Activated gamma-delta T cell treated with Interleukin-2 at 50 U/mL for 16 hours (primary cell): ENCODE results near the gene HDLBP.

Experiments used
- DNase-seq: peaks from one replicate; pipeline ENCODE4 v3.0.0-alpha.2; 2020

The HDLBP gene

GRCh38 chr2:241226723-241227572 lies 88.5 kb downstream of the HDLBP start:
- no peak for DNase-seq

- no peak for DNase-seq
Observed at GRCh38 chr2:241225983-241226382, 89.5 kb downstream of the HDLBP start.

- no peak for DNase-seq
Observed at GRCh38 chr2:241225545-241225944, 89.9 kb downstream of the HDLBP start.

GRCh38 chr2:241224851-241225438 lies 90.5 kb downstream of the HDLBP start:
- DNase-seq, result no peak

GRCh38 chr2:241224018-241224850 lies 91.2 kb downstream of the HDLBP start:
- no peak for DNase-seq

GRCh38 chr2:241223211-241224017 lies 92.1 kb downstream of the HDLBP start:
- no peak for DNase-seq

- DNase-seq, result no peak
Observed at GRCh38 chr2:241219856-241220356, 95.6 kb downstream of the HDLBP start.

GRCh38 chr2:241219030-241219382 lies 96.5 kb downstream of the HDLBP start:
- no peak for DNase-seq

GRCh38 chr2:241218131-241219029 lies 97.1 kb downstream of the HDLBP start:
- peak; percentile 22 for DNase-seq

GRCh38 chr2:241217320-241218031 lies 98.0 kb downstream of the HDLBP start:
- peak; percentile 19 for DNase-seq

- DNase-seq, result no peak
Observed at GRCh38 chr2:241216211-241216761, 99.2 kb downstream of the HDLBP start.

- DNase-seq, result no peak
Observed at GRCh38 chr2:241215421-241215820, 100.1 kb downstream of the HDLBP start.

- DNase-seq, result no peak
Observed at GRCh38 chr2:241214766-241215165, 100.7 kb downstream of the HDLBP start.

GRCh38 chr2:241214209-241214608 lies 101.3 kb downstream of the HDLBP start:
- DNase-seq, result no peak

GRCh38 chr2:241213567-241213966 lies 101.9 kb downstream of the HDLBP start:
- no peak for DNase-seq

GRCh38 chr2:241213041-241213440 lies 102.4 kb downstream of the HDLBP start:
- DNase-seq, result no peak

GRCh38 chr2:241211276-241211675 lies 104.2 kb downstream of the HDLBP start:
- no peak for DNase-seq

GRCh38 chr2:241209271-241209670 lies 106.2 kb downstream of the HDLBP start:
- DNase-seq, result no peak

GRCh38 chr2:241208058-241208457 lies 107.4 kb downstream of the HDLBP start:
- DNase-seq, result no peak

GRCh38 chr2:241207641-241208040 lies 107.8 kb downstream of the HDLBP start:
- no peak for DNase-seq
